Measurements from ENCODE around the gene ARF6.
"Not testable (repeated sequence)": the region's sequence is repeated elsewhere in the genome, so short reads cannot be mapped to it uniquely, and the experiment has no call there.

The ARF6 gene

GRCh38 chr14:49879646-49880204 is 13.2 kb upstream of the ARF6 start:
- DNase-seq, result peak; percentile 71

- no peak for DNase-seq
Measured at GRCh38 chr14:49880267-49881064, 12.4 kb upstream of the ARF6 start.

- no peak for DNase-seq
Measured at GRCh38 chr14:49881350-49882001, 11.4 kb upstream of the ARF6 start.

GRCh38 chr14:49882826-49883694 is 9.8 kb upstream of the ARF6 start:
- no peak for DNase-seq

GRCh38 chr14:49886523-49886922 is 6.4 kb upstream of the ARF6 start:
- no peak for DNase-seq

GRCh38 chr14:49888293-49888692 is 4.6 kb upstream of the ARF6 start:
- DNase-seq, result no peak

- DNase-seq, result peak; percentile 82
Measured at GRCh38 chr14:49892301-49892635, 614 bp upstream of the ARF6 start.

GRCh38 chr14:49893309-49894213 is 679 bp downstream of the ARF6 start:
- no peak for DNase-seq

GRCh38 chr14:49894214-49895107 is 1.6 kb downstream of the ARF6 start:
- not testable (repeated sequence) for DNase-seq

GRCh38 chr14:49895480-49895879 is 2.6 kb downstream of the ARF6 start:
- no peak for DNase-seq

GRCh38 chr14:49896272-49896671 is 3.4 kb downstream of the ARF6 start:
- not testable (repeated sequence) for DNase-seq

GRCh38 chr14:49896966-49897365 is 4.1 kb downstream of the ARF6 start:
- no peak for DNase-seq

- no peak for DNase-seq
Measured at GRCh38 chr14:49897414-49897813, 4.5 kb downstream of the ARF6 start.

- no peak for DNase-seq
Measured at GRCh38 chr14:49897965-49898364, 5.1 kb downstream of the ARF6 start.

- no peak for DNase-seq
Measured at GRCh38 chr14:49898485-49898884, 5.6 kb downstream of the ARF6 start.

GRCh38 chr14:49900973-49901372 is 8.1 kb downstream of the ARF6 start:
- DNase-seq, result no peak

- not testable (repeated sequence) for DNase-seq
Measured at GRCh38 chr14:49902679-49903246, 9.9 kb downstream of the ARF6 start.

GRCh38 chr14:49904270-49904669 is 11.4 kb downstream of the ARF6 start:
- no peak for DNase-seq

GRCh38 chr14:49905989-49906388 is 13.1 kb downstream of the ARF6 start:
- no peak for DNase-seq

GRCh38 chr14:49907186-49907585 is 14.3 kb downstream of the ARF6 start:
- DNase-seq, result no peak

- DNase-seq, result no peak
Measured at GRCh38 chr14:49908433-49908782, 15.5 kb downstream of the ARF6 start.

Measured in NCI-H1694 treated with DMSO at 0.1 percent for 48 hours (cell line).